A549 (cell line): ENCODE measurements around the gene SLC25A11.

Experiments used
- CBX2 ChIP-seq: fragments of 200-600 bp; sonication (generic); IDR thresholded peaks from 2 replicates; pipeline ENCODE4 v1.6.1; 2016; ENCODE audit warnings: low read depth, mild to moderate bottlenecking, borderline replicate concordance
- EHMT2 ChIP-seq: fragments of 200-600 bp; sonication (generic); IDR thresholded peaks from 2 replicates; pipeline ENCODE4 v1.6.1; 2016; ENCODE audit warnings: antibody characterized with exemption, low read depth, mild to moderate bottlenecking, moderate library complexity
- ESRRA ChIP-seq: fragments of 150-350 bp; IDR thresholded peaks from 2 replicates; pipeline ENCODE4 v1.6.1; 2014; ENCODE audit warnings: mild to moderate bottlenecking, low read length, borderline replicate concordance
- FOSL2 ChIP-seq, 2 experiments: fragments of 450-650 bp in 1 of 2; fragments of >200 bp in 1 of 2; sonication (Bioruptor Twin) in 1 of 2; formaldehyde crosslinking; IDR thresholded peaks; 2 replicates each; pipeline versions ENCODE4 v1.5.0 to v1.6.1; 2016 to 2020; ENCODE audit warnings: mild to moderate bottlenecking in 1 of 2, moderate library complexity in 1 of 2
- NPAS2 ChIP-seq: fragments of 250-450 bp; sonication (Bioruptor Pico); IDR thresholded peaks from 2 replicates; pipeline ENCODE4 v1.8.0; 2022; ENCODE audit warnings: mild to moderate bottlenecking, moderate library complexity, borderline replicate concordance
- POLR2A ChIP-seq: IDR thresholded peaks from 2 replicates; pipeline ENCODE4 v1.6.1; 2012; ENCODE audit warnings: mild to moderate bottlenecking, low read length
- RCOR1 ChIP-seq: fragments of 150-350 bp; IDR thresholded peaks from 2 replicates; pipeline ENCODE4 v1.6.1; 2014; ENCODE audit warnings: antibody characterized with exemption, low read length, low read depth
- TF ChIP-seq, protein P1 (sequence below): fragments of >200 bp; sonication (Bioruptor Twin); formaldehyde crosslinking; IDR thresholded peaks from 3 replicates; pipeline ENCODE4 v1.5.1; 2016
- TF ChIP-seq, protein P2 (sequence below): fragments of 450-650 bp; IDR thresholded peaks from 2 replicates; pipeline ENCODE4 v1.6.1; 2014; ENCODE audit warnings: antibody characterized with exemption
- TF ChIP-seq, protein P3 (sequence below): fragments of >200 bp; sonication (Bioruptor Twin); formaldehyde crosslinking; IDR thresholded peaks from 3 replicates; pipeline ENCODE4 v1.6.1; 2016

DNA sequence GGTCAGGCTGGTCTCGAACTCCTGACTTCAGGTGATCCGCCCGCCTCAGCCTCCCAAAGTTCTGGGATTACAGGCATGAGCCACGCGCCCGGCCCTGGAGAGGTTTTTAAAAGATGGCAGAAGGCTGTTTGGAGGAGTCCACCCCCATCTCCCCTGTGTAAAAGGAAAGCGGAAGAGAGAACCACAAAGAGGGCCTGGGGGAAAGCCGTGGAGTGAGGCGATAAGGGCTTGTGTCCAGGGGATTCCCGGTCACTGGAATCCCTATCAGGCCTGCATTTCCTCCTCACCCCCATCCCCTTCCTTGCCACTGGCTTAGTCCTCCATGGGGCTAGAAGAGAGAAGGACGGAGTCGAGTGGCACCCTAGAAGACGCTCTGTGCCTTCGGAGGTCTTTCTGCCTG is 7.9 kb downstream of the SLC25A11 start, which contains the start of gene GP1BA:
- TF ChIP-seq, protein P1, sequence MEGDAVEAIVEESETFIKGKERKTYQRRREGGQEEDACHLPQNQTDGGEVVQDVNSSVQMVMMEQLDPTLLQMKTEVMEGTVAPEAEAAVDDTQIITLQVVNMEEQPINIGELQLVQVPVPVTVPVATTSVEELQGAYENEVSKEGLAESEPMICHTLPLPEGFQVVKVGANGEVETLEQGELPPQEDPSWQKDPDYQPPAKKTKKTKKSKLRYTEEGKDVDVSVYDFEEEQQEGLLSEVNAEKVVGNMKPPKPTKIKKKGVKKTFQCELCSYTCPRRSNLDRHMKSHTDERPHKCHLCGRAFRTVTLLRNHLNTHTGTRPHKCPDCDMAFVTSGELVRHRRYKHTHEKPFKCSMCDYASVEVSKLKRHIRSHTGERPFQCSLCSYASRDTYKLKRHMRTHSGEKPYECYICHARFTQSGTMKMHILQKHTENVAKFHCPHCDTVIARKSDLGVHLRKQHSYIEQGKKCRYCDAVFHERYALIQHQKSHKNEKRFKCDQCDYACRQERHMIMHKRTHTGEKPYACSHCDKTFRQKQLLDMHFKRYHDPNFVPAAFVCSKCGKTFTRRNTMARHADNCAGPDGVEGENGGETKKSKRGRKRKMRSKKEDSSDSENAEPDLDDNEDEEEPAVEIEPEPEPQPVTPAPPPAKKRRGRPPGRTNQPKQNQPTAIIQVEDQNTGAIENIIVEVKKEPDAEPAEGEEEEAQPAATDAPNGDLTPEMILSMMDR: no peak
- TF ChIP-seq RCOR1 (no peak), CBX2 (no peak), NPAS2 (CRISPR knock-in tag) (no peak), POLR2A (no peak), FOSL2 (IDR thresholded peaks at IDR 0.05) (no peak), FOSL2 (CRISPR knock-in tag; IDR thresholded peaks at IDR 0.05) (no peak), EHMT2 (no peak), ESRRA (no peak)
- TF ChIP-seq, protein P2, sequence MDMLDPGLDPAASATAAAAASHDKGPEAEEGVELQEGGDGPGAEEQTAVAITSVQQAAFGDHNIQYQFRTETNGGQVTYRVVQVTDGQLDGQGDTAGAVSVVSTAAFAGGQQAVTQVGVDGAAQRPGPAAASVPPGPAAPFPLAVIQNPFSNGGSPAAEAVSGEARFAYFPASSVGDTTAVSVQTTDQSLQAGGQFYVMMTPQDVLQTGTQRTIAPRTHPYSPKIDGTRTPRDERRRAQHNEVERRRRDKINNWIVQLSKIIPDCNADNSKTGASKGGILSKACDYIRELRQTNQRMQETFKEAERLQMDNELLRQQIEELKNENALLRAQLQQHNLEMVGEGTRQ: no peak
- TF ChIP-seq, protein P3, sequence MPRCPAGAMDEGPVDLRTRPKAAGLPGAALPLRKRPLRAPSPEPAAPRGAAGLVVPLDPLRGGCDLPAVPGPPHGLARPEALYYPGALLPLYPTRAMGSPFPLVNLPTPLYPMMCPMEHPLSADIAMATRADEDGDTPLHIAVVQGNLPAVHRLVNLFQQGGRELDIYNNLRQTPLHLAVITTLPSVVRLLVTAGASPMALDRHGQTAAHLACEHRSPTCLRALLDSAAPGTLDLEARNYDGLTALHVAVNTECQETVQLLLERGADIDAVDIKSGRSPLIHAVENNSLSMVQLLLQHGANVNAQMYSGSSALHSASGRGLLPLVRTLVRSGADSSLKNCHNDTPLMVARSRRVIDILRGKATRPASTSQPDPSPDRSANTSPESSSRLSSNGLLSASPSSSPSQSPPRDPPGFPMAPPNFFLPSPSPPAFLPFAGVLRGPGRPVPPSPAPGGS: no peak
